ENCODE data around the gene ARF6. TPM values are rescaled to one million over a fixed set of nuclear protein-coding genes. Genes with fewer than 3 reads are reported as not detected.
"Not testable (repeated sequence)": the region's sequence is repeated elsewhere in the genome, so short reads cannot be mapped to it uniquely, and the experiment has no call there.

The ARF6 gene
- total and polyA plus RNA-seq, 7 donors: 19.0 to 43.1 (median 27.1) TPM

- Histone ChIP-seq H3K4me3 (peak overlapping the region; percentile 90), H3K36me3 (ENCODE audit: insufficient read depth in 1 of 2, low read depth in 1 of 2) (peaks cover 0 to 16% of the 10 kb centered on the region in 2 donors), H3K9me3 (no peaks in the 10 kb centered on the region), H3K4me1 (peaks cover 30% of the 10 kb centered on the region), H3K27ac (peak overlapping the region; percentile 99), H3K27me3 (ENCODE audit: insufficient read depth in 3 of 3, low read length in 2 of 3) (no peaks in the 10 kb centered on the region)
- intact Hi-C loops (cut with DNase I): loop anchor here (2.0 kb wide), 3 partner anchors 23 to 111 kb away; no protein-coding TSS in a partner anchor
- no peak for TF ChIP-seq CTCF (IDR thresholded peaks at IDR 0.05)
- peak; percentile 66 to 78 (median 72) for ATAC-seq
- WGBS, 3 donors: 1 to 3% (median 1%) methylated on average over 12 of the region's 12 CpGs
- no peak for DNase-seq
Measured at GRCh38 chr14:49892301-49892635, 614 bp upstream of the ARF6 start.

GRCh38 chr14:49893309-49894213 lies 679 bp downstream of the ARF6 start:
- no peaks in the 10 kb centered on the region for H3K27me3 ChIP-seq (ENCODE audit: insufficient read depth in 3 of 3, low read length in 2 of 3)
- peak; percentile 63 to 72 (median 68) for ATAC-seq

GRCh38 chr14:49894214-49895107 lies 1.6 kb downstream of the ARF6 start:
- peak overlapping the region; percentile 99 for H3K27ac ChIP-seq
- peak overlapping the region; percentile 90 for H3K4me3 ChIP-seq
- H3K9me3 ChIP-seq; ATAC-seq; H3K27me3 ChIP-seq (ENCODE audit: insufficient read depth in 3 of 3, low read length in 2 of 3); intact Hi-C loops (cut with DNase I); DNase-seq: not testable (repeated sequence)
- H3K4me1 ChIP-seq: peaks cover 45% of the 10 kb centered on the region
- peaks cover 0 to 16% of the 10 kb centered on the region in 2 donors for H3K36me3 ChIP-seq (ENCODE audit: insufficient read depth in 1 of 2, low read depth in 1 of 2)
- WGBS, 3 donors: 6 to 12% (median 10%) methylated on average over 8 of the region's 8 CpGs

More at GRCh38 chr14:49893309-49894213, 679 bp downstream of the ARF6 start:
- DNase-seq: peak; percentile 67 to 80
- WGBS, 3 donors: 0 to 1% (median 1%) methylated on average over 69 to 85 of the region's 85 CpGs
- Histone ChIP-seq H3K9me3 (no peaks in the 10 kb centered on the region), H3K36me3 (ENCODE audit: insufficient read depth in 1 of 2, low read depth in 1 of 2) (peaks cover 0 to 16% of the 10 kb centered on the region in 2 donors), H3K4me1 (peaks cover 43% of the 10 kb centered on the region), H3K27ac (peak overlapping the region; percentile 99), H3K4me3 (peak overlapping the region; percentile 90)
- TF ChIP-seq CTCF (IDR thresholded peaks at IDR 0.05): no peak
- intact Hi-C loops (cut with DNase I): loop anchor here (2.0 kb wide), 3 partner anchors 25 to 109 kb away; no protein-coding TSS in a partner anchor

GRCh38 chr14:49895480-49895879 lies 2.6 kb downstream of the ARF6 start:
- DNase-seq: no peak
- intact Hi-C loops (cut with DNase I): no loop called here
- WGBS, 3 donors: 32 to 44% (median 34%) methylated on average over 4 of the region's 4 CpGs
- H3K27ac ChIP-seq: peak overlapping the region; percentile 99
- ATAC-seq: no peak
- peak overlapping the region; percentile 90 for H3K4me3 ChIP-seq
- peaks cover 45% of the 10 kb centered on the region for H3K4me1 ChIP-seq
- no peaks in the 10 kb centered on the region for H3K27me3 ChIP-seq (ENCODE audit: insufficient read depth in 3 of 3, low read length in 2 of 3)
- H3K9me3 ChIP-seq: no peaks in the 10 kb centered on the region
- TF ChIP-seq CTCF (IDR thresholded peaks at IDR 0.05): no peak
- H3K36me3 ChIP-seq (ENCODE audit: insufficient read depth in 1 of 2, low read depth in 1 of 2): peaks cover 0 to 16% of the 10 kb centered on the region in 2 donors

GRCh38 chr14:49896272-49896671 lies 3.4 kb downstream of the ARF6 start:
- ATAC-seq; H3K9me3 ChIP-seq; intact Hi-C loops (cut with DNase I); DNase-seq; H3K27me3 ChIP-seq (ENCODE audit: insufficient read depth in 3 of 3, low read length in 2 of 3): not testable (repeated sequence)
- Histone ChIP-seq H3K4me1 (peaks cover 45% of the 10 kb centered on the region), H3K27ac (peak overlapping the region; percentile 99), H3K4me3 (peak overlapping the region; percentile 90), H3K36me3 (ENCODE audit: insufficient read depth in 1 of 2, low read depth in 1 of 2) (peaks cover 0 to 16% of the 10 kb centered on the region in 2 donors)

Measured in psoas muscle (tissue), 8 donors.